K562 (cell line): ENCODE results near the gene MRPL32. TPM values are rescaled to one million over a fixed set of nuclear protein-coding genes. Genes with fewer than 3 reads are reported as not detected.
A peak's percentile ranks its signal among the peaks of the same experiment; 100 is the strongest.

Source experiments
- ATAC-seq: fragments of 200-7000 bp; cut with Tn5 transposase; 3 replicates; pipeline ENCODE4 v1.9.1; 2020; ENCODE audit warnings: moderate library complexity
- BruUV-seq: library from RNA; stranded (reverse); fragments of 400-500 nt; replicated peaks from 2 replicates; lab custom pipeline; 2021; lab: Mats Ljungman, UMichigan
- CTCF ChIA-PET: fragments of 300-600 bp; formaldehyde crosslinking; extraction: SDS; loops from one replicate; lab custom pipeline; 2021; ENCODE audit warnings: low intra/inter-chr PET ratio; lab: Yijun Ruan, JAX
- POLR2A ChIA-PET: fragments of 300-600, 350-650 bp; sonication (Branson Sonifier 250); formaldehyde crosslinking; extraction: SDS; loops from one replicate; lab custom pipeline; 2021; ENCODE audit warnings: antibody characterized with exemption, inconsistent platforms; lab: Yijun Ruan, JAX
- DNase-seq, 4 experiments: peaks; one replicate each; pipeline versions ENCODE4 v3.0.0 to v3.0.0-alpha.2; 2011 to 2018; ENCODE audit warnings: low spot score in 3 of 4, mixed read lengths in 3 of 4; ENCODE audit errors: extremely low read depth in 1 of 4
- FAIRE-seq: peaks from 2 replicates; lab custom pipeline; 2011; peaks lifted over from hg19 to GRCh38; lab: Jason Lieb, UNC
- H2AFZ ChIP-seq: 2 replicates; pipeline ENCODE4 v1.6.0; 2011; ENCODE audit warnings: low read depth, low read length, control low read depth, inconsistent platforms
- H3K27ac ChIP-seq: fragments of 200-600 bp; 3 replicates; pipeline ENCODE4 v1.8.0; 2011; ENCODE audit warnings: low read depth, mild to moderate bottlenecking, control low read depth, inconsistent platforms, low read length, moderate library complexity, mixed read lengths; ENCODE audit errors: extremely low read depth
- H3K27me3 ChIP-seq, 2 experiments: fragments of 300-600 bp in 1 of 2; 2 replicates in 1 of 2; 3 replicates in 1 of 2; pipeline versions ENCODE4 v1.6.0 to v1.8.0; 2011; ENCODE audit warnings: inconsistent platforms in 2 of 2, low read length in 2 of 2, mild to moderate bottlenecking in 1 of 2, mixed read lengths in 1 of 2, moderate library complexity in 1 of 2; ENCODE audit not compliant: control insufficient read depth in 2 of 2, insufficient read depth in 2 of 2
- H3K36me3 ChIP-seq: fragments of 300-600 bp; 3 replicates; pipeline ENCODE4 v1.8.0; 2011; ENCODE audit warnings: mild to moderate bottlenecking, low read length, inconsistent platforms; ENCODE audit not compliant: control insufficient read depth, insufficient read depth
- H3K4me1 ChIP-seq, 2 experiments: fragments of 200-600 bp in 1 of 2; replicated peaks in 1 of 2; 2 replicates in 1 of 2; 3 replicates in 1 of 2; pipeline versions ENCODE4 v1.5.1 to v1.8.0; 2011; ENCODE audit warnings: inconsistent platforms in 2 of 2, low read length in 2 of 2, mild to moderate bottlenecking in 1 of 2, mixed read lengths in 1 of 2, moderate library complexity in 1 of 2; ENCODE audit not compliant: control insufficient read depth in 2 of 2, insufficient read depth in 2 of 2
- H3K4me2 ChIP-seq: 2 replicates; pipeline ENCODE4 v1.6.1; 2011; ENCODE audit warnings: low read length, control low read depth, inconsistent platforms, mixed read lengths; ENCODE audit not compliant: insufficient read depth
- H3K4me3 ChIP-seq: fragments of 200-600 bp; sonication (generic), shearing (Covaris generic); 2 replicates; pipeline ENCODE4 v1.5.1; 2016; ENCODE audit warnings: control low read depth, inconsistent platforms
- H3K79me2 ChIP-seq: fragments of 200-600 bp; 3 replicates; pipeline ENCODE4 v1.8.0; 2011; ENCODE audit warnings: low read length, inconsistent platforms; ENCODE audit not compliant: control insufficient read depth, insufficient read depth
- H3K9ac ChIP-seq, 2 experiments: 2 replicates each; pipeline versions ENCODE4 v1.6.0 to v1.6.1; 2011; ENCODE audit warnings: low read depth in 2 of 2, low read length in 2 of 2, control low read depth in 1 of 2, inconsistent platforms in 1 of 2, mild to moderate bottlenecking in 1 of 2, mixed read lengths in 1 of 2; ENCODE audit not compliant: insufficient read depth in 1 of 2
- H3K9me1 ChIP-seq: one replicate; pipeline ENCODE4 v1.6.0; 2011; ENCODE audit warnings: inconsistent platforms, mild to moderate bottlenecking, low read length, moderate library complexity; ENCODE audit not compliant: control insufficient read depth, insufficient read depth
- H3K9me3 ChIP-seq: replicated peaks from 2 replicates; pipeline ENCODE4 v1.5.1; 2011; ENCODE audit warnings: low read depth, low read length, inconsistent platforms; ENCODE audit not compliant: control insufficient read depth, insufficient read depth
- H4K20me1 ChIP-seq: replicated peaks from 2 replicates; pipeline ENCODE4 v1.6.1; 2011; ENCODE audit warnings: low read length, inconsistent platforms, mixed read lengths; ENCODE audit not compliant: control insufficient read depth, insufficient read depth
- CBX3 ChIP-seq, 2 experiments: IDR thresholded peaks; 1 replicate in 1 of 2; 2 replicates in 1 of 2; pipeline ENCODE4 v1.6.1; 2012; ENCODE audit warnings: inconsistent platforms in 2 of 2, low read length in 2 of 2, borderline replicate concordance in 1 of 2, control low read depth in 1 of 2
- FOXO4 ChIP-seq: fragments of 450-650 bp; formaldehyde crosslinking; IDR thresholded peaks from 2 replicates; pipeline ENCODE4 v1.4.0; 2020; ENCODE audit warnings: mild to moderate bottlenecking, moderate library complexity
- KAT7 ChIP-seq: sonication (generic); formaldehyde crosslinking; IDR thresholded peaks from 2 replicates; pipeline ENCODE4 v1.8.0; 2022; ENCODE audit warnings: missing genetic modification reagents, mild to moderate bottlenecking, borderline replicate concordance
- RBM25 ChIP-seq: fragments of 200-400 bp; formaldehyde crosslinking; IDR thresholded peaks from 2 replicates; pipeline ENCODE4 v1.6.1; 2018; ENCODE audit warnings: low read length, low read depth, moderate library complexity; ENCODE audit not compliant: severe bottlenecking
- SMAD1 ChIP-seq: fragments of 150-350 bp; IDR thresholded peaks from 2 replicates; pipeline ENCODE4 v1.6.1; 2014; ENCODE audit warnings: low read length, low read depth; ENCODE audit not compliant: partially characterized antibody
- STAT5B ChIP-seq: fragments of 250-450 bp; sonication (Bioruptor Pico); IDR thresholded peaks from 2 replicates; pipeline ENCODE4 v1.8.0; 2021; ENCODE audit warnings: mild to moderate bottlenecking, inconsistent platforms
- in situ Hi-C: fragments of 300-500 bp; cut with MboI; formaldehyde crosslinking; loops from 4 replicates; pipeline ENCODE4 v1.15.0; 2018; ENCODE audit warnings: inconsistent platforms, mixed read lengths
- intact Hi-C: fragments of 100-400 bp; cut with micrococcal nuclease; formaldehyde crosslinking; loops from 2 replicates; pipeline ENCODE4 v1.14.2; 2022
- polyA plus RNA-seq, 8 experiments: library from polyadenylated mRNA; depleted of rRNA in 4 of 8; stranded (reverse) in 5 of 8; unstranded in 3 of 8; fragments of >200 nt; fragmentation: Nextera tagmentation in 2 of 8; fragmentation: Illumina TruSeq in 1 of 8; extraction: Ambion mirVana in 2 of 8; extraction: Trizol in 1 of 8; gene quantifications; 2 replicates each; pipeline versions ENCODE4 v1.2.1 to v1.2.3, GENCODE V29; 2011 to 2014; ENCODE audit warnings: inconsistent platforms in 1 of 8, missing spikeins in 1 of 8
- total RNA-seq, 7 experiments: library from RNA; depleted of rRNA in 6 of 7; stranded (reverse); fragments of >200 nt in 6 of 7; fragmentation: Illumina TruSeq in 2 of 7; extraction: Trizol in 2 of 7; gene quantifications; 2 replicates each; pipeline versions ENCODE4 v1.2.1 to v1.2.3, GENCODE V29; 2011 to 2021; ENCODE audit warnings: low replicate concordance in 1 of 7

MRPL32 gene
- total and polyA plus RNA-seq, 9 of the 15 experiments (the other 6 are each of a cell fraction or from before 2014, with no cell fraction given) = 75.5 to 351 (median 138) TPM

- in situ Hi-C loops = no loop called here
- intact Hi-C loops = no loop called here
- Histone ChIP-seq H3K9me3 (peaks cover 10% of the 10 kb centered on the region), H3K4me1 (no peaks in the 10 kb centered on the region), H3K9me1 (no peaks in the 10 kb centered on the region), H3K27ac (no peak overlapping the region), H3K36me3 (no peaks in the 10 kb centered on the region), H4K20me1 (no peaks in the 10 kb centered on the region), H3K27me3 (no peaks in the 10 kb centered on the region), H3K4me3 (no peak overlapping the region), H3K79me2 (no peaks in the 10 kb centered on the region), H3K4me2 (no peak overlapping the region), H3K9ac (no peak overlapping the region), H2AFZ (no peak overlapping the region)
- FAIRE-seq (no peak), DNase-seq (no peak), ATAC-seq (no peak)
- no TSS peak for BruUV-seq
- POLR2A ChIA-PET = interaction anchor here (0.6 to 1.7 kb wide), 3 partner anchors 10 to 812 kb away, joined by 3 to 8 read pairs (median 3); no protein-coding TSS in a partner anchor
- no peak for TF ChIP-seq FOXO4
- TF ChIP-seq RBM25 = peak; percentile 11
- no peak for TF ChIP-seq STAT5B (CRISPR knock-in tag)
- peak in 1 of 2 experiments; percentile 62; a peak in 2 of 3 replicates for TF ChIP-seq CBX3 (IDR thresholded peaks at IDR 0.05; ENCODE audit: borderline replicate concordance in 1 of 2, low read length in 2 of 2)
- TF ChIP-seq SMAD1 = no peak
- TF ChIP-seq KAT7 (CRISPR knock-in tag) = no peak
- CTCF ChIA-PET = no interaction called here
Measured at GRCh38 chr7:42956062-42956461, 23.9 kb downstream of the MRPL32 start.
